ENCODE measurements around the gene VAV2. TPM values are rescaled to one million over a fixed set of nuclear protein-coding genes. Genes with fewer than 3 reads are reported as not detected.

Gene VAV2
- total RNA-seq, 1 donor from 2014 or later = 12.7 TPM

- Histone ChIP-seq H3K36me3 (no peaks in the 10 kb centered on the region), H3K4me1 (no peaks in the 10 kb centered on the region), H3K4me3 (no peak overlapping the region), H3K27ac (no peak overlapping the region), H3K27me3 (no peaks in the 10 kb centered on the region), H3K9me3 (no peaks in the 10 kb centered on the region)
- no peak for TF ChIP-seq CTCF (IDR thresholded peaks at IDR 0.05)
- no peak for DNase-seq (ENCODE audit: low spot score in 2 of 2)
- intact Hi-C loops (cut with DNase I) = no loop called here
Measured at GRCh38 chr9:133838859-133839507, 153.1 kb downstream of the VAV2 start.

- no peak overlapping the region for H3K27ac ChIP-seq
- H3K36me3 ChIP-seq = no peaks in the 10 kb centered on the region
- H3K4me1 ChIP-seq = no peaks in the 10 kb centered on the region
- intact Hi-C loops (cut with DNase I) = no loop called here
- H3K9me3 ChIP-seq = no peaks in the 10 kb centered on the region
- no peak for DNase-seq (ENCODE audit: low spot score in 2 of 2)
- no peak for TF ChIP-seq CTCF (IDR thresholded peaks at IDR 0.05)
- no peaks in the 10 kb centered on the region for H3K27me3 ChIP-seq
- no peak overlapping the region for H3K4me3 ChIP-seq
Measured at GRCh38 chr9:133837627-133838597, 154.2 kb downstream of the VAV2 start.

- Histone ChIP-seq H3K36me3 (no peaks in the 10 kb centered on the region), H3K9me3 (no peaks in the 10 kb centered on the region), H3K27ac (no peak overlapping the region), H3K4me3 (no peak overlapping the region), H3K4me1 (no peaks in the 10 kb centered on the region), H3K27me3 (no peaks in the 10 kb centered on the region)
- no peak for DNase-seq (ENCODE audit: low spot score in 2 of 2)
- TF ChIP-seq CTCF (IDR thresholded peaks at IDR 0.05) = no peak
- intact Hi-C loops (cut with DNase I) = no loop called here
Measured at GRCh38 chr9:133836818-133837217, 155.3 kb downstream of the VAV2 start.

GRCh38 chr9:133836001-133836758 lies 155.9 kb downstream of the VAV2 start:
- H3K27me3 ChIP-seq = no peaks in the 10 kb centered on the region
- no peaks in the 10 kb centered on the region for H3K4me1 ChIP-seq
- no peak for DNase-seq (ENCODE audit: low spot score in 2 of 2)
- H3K9me3 ChIP-seq = no peaks in the 10 kb centered on the region
- H3K4me3 ChIP-seq = no peak overlapping the region
- H3K27ac ChIP-seq = no peak overlapping the region
- TF ChIP-seq CTCF (IDR thresholded peaks at IDR 0.05) = no peak
- intact Hi-C loops (cut with DNase I) = no loop called here
- H3K36me3 ChIP-seq = no peaks in the 10 kb centered on the region

- H3K27me3 ChIP-seq = no peaks in the 10 kb centered on the region
- DNase-seq (ENCODE audit: low spot score in 2 of 2) = no peak
- no peaks in the 10 kb centered on the region for H3K36me3 ChIP-seq
- H3K9me3 ChIP-seq = no peaks in the 10 kb centered on the region
- H3K4me1 ChIP-seq = no peaks in the 10 kb centered on the region
- no peak overlapping the region for H3K4me3 ChIP-seq
- H3K27ac ChIP-seq = no peak overlapping the region
- TF ChIP-seq CTCF (IDR thresholded peaks at IDR 0.05) = no peak
- intact Hi-C loops (cut with DNase I) = no loop called here
Measured at GRCh38 chr9:133835262-133835901, 156.7 kb downstream of the VAV2 start.
